ENCODE measurements around the gene PTDSS2. TPM values are rescaled to one million over a fixed set of nuclear protein-coding genes. Genes with fewer than 3 reads are reported as not detected.
"Not testable (repeated sequence)": the region's sequence is repeated elsewhere in the genome, so short reads cannot be mapped to it uniquely, and the experiment has no call there.

The PTDSS2 gene
- total RNA-seq, 2 donors from 2014 or later = 24.1 to 28.0 TPM

DNA sequence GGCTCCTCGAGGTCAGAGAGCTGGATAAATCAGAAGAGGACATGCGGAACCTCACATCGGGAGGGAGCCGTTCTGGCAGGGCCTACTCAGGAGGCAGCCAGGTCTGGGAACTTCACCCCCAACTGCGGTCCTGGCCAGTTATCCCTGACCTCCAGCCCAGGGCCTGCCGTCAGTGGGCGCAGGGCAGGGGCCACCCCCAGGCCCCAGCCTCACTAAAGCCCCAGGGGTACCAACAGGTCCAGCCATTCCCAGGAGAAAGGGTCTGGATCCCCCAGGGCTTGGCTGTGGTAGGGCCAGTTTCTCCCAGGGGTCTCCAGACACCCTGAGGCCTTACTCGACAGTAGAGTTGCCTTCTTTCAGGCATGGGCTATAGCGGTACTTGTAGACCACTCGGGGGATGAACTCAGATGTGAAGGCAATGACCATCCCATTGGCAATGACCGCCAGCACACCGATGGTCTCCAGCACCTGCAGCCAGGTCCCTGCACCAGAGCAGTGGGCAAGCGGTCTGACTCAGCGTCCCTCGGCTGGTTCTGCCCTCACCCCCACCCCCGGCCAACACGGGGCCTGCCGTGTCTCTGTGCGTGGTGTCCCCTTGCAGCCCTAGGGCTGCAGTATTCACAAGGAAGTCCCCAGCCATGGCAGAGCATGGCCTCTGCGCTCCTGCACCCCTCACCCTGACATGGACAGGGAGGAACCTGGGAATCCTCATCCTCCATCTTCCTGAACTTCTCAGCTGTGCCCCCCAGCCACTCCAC, 30.7 kb upstream of the PTDSS2 start:
- ATAC-seq (replicated peaks) = no peak

GRCh38 chr11:420054-420910, 29.8 kb upstream of the PTDSS2 start:
- no peak overlapping the region for H3K27ac Mint-ChIP-seq
- no peak overlapping the region for H3K4me3 Mint-ChIP-seq
- H3K4me1 Mint-ChIP-seq = peaks cover 9% of the 10 kb centered on the region
- H3K36me3 Mint-ChIP-seq (ENCODE audit: low read depth) = peaks cover 12% of the 10 kb centered on the region
- ATAC-seq (replicated peaks) = no peak
- H3K27me3 Mint-ChIP-seq = no peaks in the 10 kb centered on the region
- no peaks in the 10 kb centered on the region for H3K9me3 Mint-ChIP-seq

More for the DNA sequence above, 30.7 kb upstream of the PTDSS2 start:
- no peak overlapping the region for H3K27ac Mint-ChIP-seq
- H3K9me3 Mint-ChIP-seq = no peaks in the 10 kb centered on the region
- peaks cover 3% of the 10 kb centered on the region for H3K36me3 Mint-ChIP-seq (ENCODE audit: low read depth)
- peaks cover 11% of the 10 kb centered on the region for H3K4me1 Mint-ChIP-seq
- no peak overlapping the region for H3K4me3 Mint-ChIP-seq
- no peaks in the 10 kb centered on the region for H3K27me3 Mint-ChIP-seq

GRCh38 chr11:420911-421321, 29.2 kb upstream of the PTDSS2 start:
- H3K27ac Mint-ChIP-seq = no peak overlapping the region
- no peak for ATAC-seq (replicated peaks)
- H3K9me3 Mint-ChIP-seq = no peaks in the 10 kb centered on the region
- no peak overlapping the region for H3K4me3 Mint-ChIP-seq
- peaks cover 9% of the 10 kb centered on the region for H3K4me1 Mint-ChIP-seq
- no peaks in the 10 kb centered on the region for H3K27me3 Mint-ChIP-seq
- peaks cover 14% of the 10 kb centered on the region for H3K36me3 Mint-ChIP-seq (ENCODE audit: low read depth)

GRCh38 chr11:422249-422656, 27.8 kb upstream of the PTDSS2 start:
- no peaks in the 10 kb centered on the region for H3K27me3 Mint-ChIP-seq
- no peak for ATAC-seq (replicated peaks)

GRCh38 chr11:424232-424631, 25.8 kb upstream of the PTDSS2 start:
- Mint-ChIP-seq H3K4me3 (no peak overlapping the region), H3K4me1 (peaks cover 5% of the 10 kb centered on the region), H3K9me3 (no peaks in the 10 kb centered on the region), H3K36me3 (ENCODE audit: low read depth) (peaks cover 24% of the 10 kb centered on the region), H3K27me3 (no peaks in the 10 kb centered on the region), H3K27ac (no peak overlapping the region)
- ATAC-seq (replicated peaks) = no peak

More at GRCh38 chr11:422249-422656, 27.8 kb upstream of the PTDSS2 start:
- peaks cover 5% of the 10 kb centered on the region for H3K4me1 Mint-ChIP-seq
- H3K4me3 Mint-ChIP-seq = no peak overlapping the region
- no peak overlapping the region for H3K27ac Mint-ChIP-seq
- H3K36me3 Mint-ChIP-seq (ENCODE audit: low read depth) = peaks cover 17% of the 10 kb centered on the region
- no peaks in the 10 kb centered on the region for H3K9me3 Mint-ChIP-seq

- not testable (repeated sequence) for H3K27ac Mint-ChIP-seq; H3K4me3 Mint-ChIP-seq; ATAC-seq (replicated peaks); H3K4me1 Mint-ChIP-seq; H3K9me3 Mint-ChIP-seq; H3K27me3 Mint-ChIP-seq
- peaks cover 24% of the 10 kb centered on the region for H3K36me3 Mint-ChIP-seq (ENCODE audit: low read depth)
These were observed 25.3 kb upstream of the PTDSS2 start for GRCh38 chr11:424766-425165.

DNA sequence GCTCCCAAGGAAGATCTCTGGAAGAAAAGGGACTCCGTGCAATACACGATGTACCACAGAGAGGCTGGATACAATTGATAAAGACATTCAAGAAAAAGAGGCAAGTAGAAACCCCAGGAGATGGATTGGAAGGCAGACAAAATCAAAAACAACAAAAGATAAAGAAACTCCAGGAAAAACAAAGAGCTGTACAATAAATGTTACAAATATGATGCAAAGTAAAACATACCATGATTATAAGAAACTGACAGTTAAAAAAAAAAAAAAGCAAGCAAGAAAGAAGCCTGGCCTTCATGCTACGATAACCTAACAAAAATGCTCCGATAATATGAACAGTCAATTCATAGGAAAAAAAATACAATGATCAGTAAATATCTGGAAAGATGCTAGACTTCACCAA, 24.8 kb upstream of the PTDSS2 start:
- no peak overlapping the region for H3K27ac Mint-ChIP-seq
- no peak for ATAC-seq (replicated peaks)
- no peaks in the 10 kb centered on the region for H3K9me3 Mint-ChIP-seq
- H3K4me3 Mint-ChIP-seq = no peak overlapping the region
- peaks cover 5% of the 10 kb centered on the region for H3K4me1 Mint-ChIP-seq
- H3K27me3 Mint-ChIP-seq = no peaks in the 10 kb centered on the region
- peaks cover 24% of the 10 kb centered on the region for H3K36me3 Mint-ChIP-seq (ENCODE audit: low read depth)

DNA sequence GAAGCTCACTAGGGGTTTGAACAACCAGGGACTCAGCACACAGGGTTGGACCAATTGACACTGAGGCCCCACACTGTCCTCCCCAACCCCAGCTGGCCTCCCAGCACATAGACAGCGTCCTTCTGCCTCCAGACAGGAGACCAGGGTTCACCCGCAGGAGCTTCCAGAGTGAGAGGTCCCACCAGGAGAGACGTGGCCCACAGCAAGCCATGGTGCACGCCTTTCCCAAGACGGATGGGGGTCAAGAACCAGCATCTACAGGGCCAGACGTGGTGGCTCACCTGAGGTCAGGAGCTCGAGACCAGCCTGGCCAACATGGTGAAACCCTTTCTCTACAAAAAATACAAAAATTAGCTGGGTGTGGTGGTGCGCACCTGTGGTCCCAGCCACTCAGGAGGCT, 23.2 kb upstream of the PTDSS2 start:
- no peaks in the 10 kb centered on the region for H3K27me3 Mint-ChIP-seq
- H3K4me3 Mint-ChIP-seq = no peak overlapping the region
- H3K36me3 Mint-ChIP-seq (ENCODE audit: low read depth) = peaks cover 24% of the 10 kb centered on the region
- H3K9me3 Mint-ChIP-seq = no peaks in the 10 kb centered on the region
- ATAC-seq (replicated peaks) = no peak
- H3K4me1 Mint-ChIP-seq = peaks cover 5% of the 10 kb centered on the region
- no peak overlapping the region for H3K27ac Mint-ChIP-seq

- no peak overlapping the region for H3K4me3 Mint-ChIP-seq
- peaks cover 5% of the 10 kb centered on the region for H3K4me1 Mint-ChIP-seq
- no peaks in the 10 kb centered on the region for H3K9me3 Mint-ChIP-seq
- no peak for ATAC-seq (replicated peaks)
- H3K27ac Mint-ChIP-seq = no peak overlapping the region
- no peaks in the 10 kb centered on the region for H3K27me3 Mint-ChIP-seq
- H3K36me3 Mint-ChIP-seq (ENCODE audit: low read depth) = peaks cover 24% of the 10 kb centered on the region
These were observed 21.8 kb upstream of the PTDSS2 start for GRCh38 chr11:428295-428694.

DNA sequence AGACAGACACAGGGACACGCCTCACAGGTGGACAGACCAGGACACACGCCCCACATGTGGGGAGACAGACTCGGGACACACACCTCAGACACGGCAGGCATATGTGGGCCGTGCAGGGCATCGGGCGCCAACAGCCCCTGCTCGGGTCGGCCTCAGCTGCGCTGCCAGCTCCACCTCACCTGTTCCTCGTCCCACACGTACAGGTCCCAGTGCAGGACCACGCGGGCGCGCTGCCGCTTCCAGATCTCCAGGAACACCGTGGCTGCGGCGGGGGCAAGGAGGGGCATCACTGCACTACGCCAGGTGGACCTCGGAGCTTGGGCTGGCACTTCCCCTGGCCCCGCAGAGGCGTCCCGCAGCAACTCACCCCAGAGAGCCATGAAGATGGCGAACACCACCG, 20.7 kb upstream of the PTDSS2 start:
- no peaks in the 10 kb centered on the region for H3K27me3 Mint-ChIP-seq
- no peaks in the 10 kb centered on the region for H3K9me3 Mint-ChIP-seq
- H3K36me3 Mint-ChIP-seq (ENCODE audit: low read depth) = peaks cover 21% of the 10 kb centered on the region
- no peak for ATAC-seq (replicated peaks)
- H3K4me1 Mint-ChIP-seq = peaks cover 4% of the 10 kb centered on the region
- H3K4me3 Mint-ChIP-seq = no peak overlapping the region
- H3K27ac Mint-ChIP-seq = no peak overlapping the region

DNA sequence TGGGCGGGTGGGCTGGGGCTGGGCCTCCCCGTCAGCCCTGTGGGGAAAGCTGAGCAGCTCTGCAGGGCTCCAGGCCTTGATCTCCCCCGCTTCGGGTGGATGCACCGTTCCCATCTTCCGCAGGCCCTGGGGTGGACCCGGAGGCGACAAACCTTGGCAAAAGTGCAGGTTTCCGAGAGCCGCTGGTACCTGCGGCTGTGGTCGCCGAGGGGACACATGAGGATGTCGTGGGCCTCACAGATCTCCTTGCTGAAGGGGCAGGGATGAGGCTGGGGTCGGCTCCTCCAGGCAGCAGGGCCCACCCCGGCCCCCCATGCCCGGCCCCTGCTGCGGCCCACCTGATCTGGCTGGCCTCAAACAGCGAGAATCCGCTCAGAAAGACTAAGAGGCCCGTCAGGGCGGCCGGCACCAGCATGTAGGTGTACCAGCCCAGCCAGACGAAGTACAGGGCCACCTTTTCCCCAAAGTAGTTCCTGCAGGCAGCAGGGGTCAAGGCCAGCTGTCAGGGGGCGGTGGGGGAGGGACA, 20.1 kb upstream of the PTDSS2 start:
- H3K36me3 Mint-ChIP-seq (ENCODE audit: low read depth) = peaks cover 15% of the 10 kb centered on the region
- no peaks in the 10 kb centered on the region for H3K9me3 Mint-ChIP-seq
- H3K27me3 Mint-ChIP-seq = no peaks in the 10 kb centered on the region
- no peak for ATAC-seq (replicated peaks)
- no peak overlapping the region for H3K27ac Mint-ChIP-seq
- H3K4me1 Mint-ChIP-seq = no peaks in the 10 kb centered on the region
- no peak overlapping the region for H3K4me3 Mint-ChIP-seq

- Mint-ChIP-seq H3K36me3 (ENCODE audit: low read depth) (peaks cover 10% of the 10 kb centered on the region), H3K9me3 (no peaks in the 10 kb centered on the region), H3K27ac (no peak overlapping the region), H3K4me3 (no peak overlapping the region), H3K27me3 (no peaks in the 10 kb centered on the region), H3K4me1 (no peaks in the 10 kb centered on the region)
- no peak for ATAC-seq (replicated peaks)
These were observed 18.2 kb upstream of the PTDSS2 start for GRCh38 chr11:431921-432320.

DNA sequence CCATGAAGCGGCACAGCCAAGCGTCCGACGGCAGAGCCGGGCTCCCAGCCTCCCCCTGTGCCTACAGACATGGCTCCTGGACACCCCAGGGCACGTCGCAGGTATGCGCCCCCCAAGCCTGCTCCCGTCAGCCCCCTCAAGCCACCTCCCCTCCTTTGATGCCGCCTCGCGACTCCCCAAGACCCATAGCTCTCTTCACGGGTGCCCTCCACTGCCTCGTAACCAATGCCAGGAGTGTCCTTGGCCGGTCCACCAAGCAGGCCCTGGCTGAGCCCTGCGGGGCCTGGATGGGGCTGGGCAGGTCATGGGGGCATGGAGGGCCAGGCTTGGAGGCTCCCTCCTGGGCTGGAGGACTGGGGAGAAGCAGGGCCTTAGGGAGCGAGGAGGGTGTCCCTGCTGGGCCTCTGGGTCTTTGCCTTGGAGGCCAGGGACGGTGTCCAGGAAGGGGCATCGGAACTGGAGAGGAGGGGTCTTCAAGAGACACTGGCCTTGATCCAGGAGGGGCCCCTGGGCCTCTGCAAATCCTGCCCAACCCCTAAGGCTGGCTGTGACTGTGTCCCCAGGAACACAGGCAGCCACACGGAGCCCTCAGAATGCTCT, 17.5 kb upstream of the PTDSS2 start:
- no peaks in the 10 kb centered on the region for H3K9me3 Mint-ChIP-seq
- H3K4me1 Mint-ChIP-seq = peaks cover 5% of the 10 kb centered on the region
- peaks cover 3% of the 10 kb centered on the region for H3K36me3 Mint-ChIP-seq (ENCODE audit: low read depth)
- H3K27me3 Mint-ChIP-seq = no peaks in the 10 kb centered on the region
- no peak overlapping the region for H3K4me3 Mint-ChIP-seq
- no peak overlapping the region for H3K27ac Mint-ChIP-seq
- ATAC-seq (replicated peaks) = no peak

DNA sequence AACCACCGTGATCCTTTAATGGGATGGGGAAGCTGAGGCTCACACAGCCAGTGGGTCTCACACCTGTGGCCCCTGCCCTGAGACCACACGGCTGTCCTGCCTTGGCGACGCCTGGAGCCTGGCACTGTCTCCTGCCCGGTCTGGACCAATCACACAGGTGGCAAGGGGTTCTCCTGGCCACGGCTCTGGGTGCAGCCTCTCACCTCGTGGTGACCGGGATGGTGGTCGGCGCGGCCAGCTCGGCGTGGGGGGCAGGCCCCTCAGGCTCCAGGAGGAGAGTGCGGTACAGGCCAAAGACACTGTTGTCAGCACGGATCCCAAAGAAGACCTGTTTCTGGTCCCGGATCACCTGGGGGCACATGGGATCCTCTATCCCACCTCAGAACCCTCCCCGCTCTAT, 17.0 kb upstream of the PTDSS2 start:
- no peak overlapping the region for H3K4me3 Mint-ChIP-seq
- ATAC-seq (replicated peaks) = no peak
- H3K36me3 Mint-ChIP-seq (ENCODE audit: low read depth) = no peaks in the 10 kb centered on the region
- no peak overlapping the region for H3K27ac Mint-ChIP-seq
- H3K9me3 Mint-ChIP-seq = no peaks in the 10 kb centered on the region
- no peaks in the 10 kb centered on the region for H3K27me3 Mint-ChIP-seq
- peaks cover 5% of the 10 kb centered on the region for H3K4me1 Mint-ChIP-seq

Data from activated T-helper 17 cell treated with anti-CD3 and anti-CD28 coated beads, Interleukin-2, amount 50 U/mL, for 72 hours (primary cell).